A549 (cell line): ENCODE results near the gene IRF4. TPM values are rescaled to one million over a fixed set of nuclear protein-coding genes. Genes with fewer than 3 reads are reported as not detected.

Source experiments
- ATAC-seq, 2 experiments: fragments of 200-7000 bp in 1 of 2; fragments of >200 bp in 1 of 2; cut with Nextera tagmentation in 1 of 2; cut with Tn5 transposase in 1 of 2; 3 replicates each; pipeline versions ENCODE4 v1.8.0 to v1.9.1; 2018 to 2020; ENCODE audit warnings: mild to moderate bottlenecking in 1 of 2, moderate library complexity in 1 of 2
- CTCF ChIA-PET: fragments of 300-600 bp; sonication (Branson Sonifier 250); formaldehyde crosslinking; extraction: SDS; loops from one replicate; lab custom pipeline; 2021; ENCODE audit warnings: antibody characterized with exemption, inconsistent platforms; lab: Yijun Ruan, JAX
- POLR2A ChIA-PET: fragments of 350-600 bp; formaldehyde crosslinking; extraction: SDS; loops from one replicate; lab custom pipeline; 2021; ENCODE audit warnings: antibody characterized with exemption, inconsistent platforms; lab: Yijun Ruan, JAX
- DNase-seq, 2 experiments: peaks; one replicate each; pipeline versions ENCODE4 v3.0.0 to v3.0.0-alpha.2; 2011 to 2016; ENCODE audit warnings: low read depth in 1 of 2, low spot score in 1 of 2
- FAIRE-seq: peaks from 2 replicates; lab custom pipeline; 2011; peaks lifted over from hg19 to GRCh38; lab: Jason Lieb, UNC
- H3K27ac ChIP-seq, 2 experiments: fragments of >200 bp; sonication (Bioruptor Twin); formaldehyde crosslinking; 3 replicates each; pipeline ENCODE4 v1.5.1; 2016 to 2017
- H3K4me1 ChIP-seq: fragments of >200 bp; sonication (Bioruptor Twin); formaldehyde crosslinking; 3 replicates; pipeline ENCODE4 v1.6.1; 2016
- H3K4me2 ChIP-seq: fragments of >200 bp; sonication (Bioruptor Twin); formaldehyde crosslinking; 3 replicates; pipeline ENCODE4 v1.6.1; 2016
- H3K4me3 ChIP-seq: fragments of >200 bp; sonication (Bioruptor Twin); formaldehyde crosslinking; 3 replicates; pipeline ENCODE4 v1.5.1; 2016
- H3K9me3 ChIP-seq: fragments of >200 bp; sonication (Bioruptor Twin); formaldehyde crosslinking; 3 replicates; pipeline ENCODE4 v1.6.1; 2016
- BCL3 ChIP-seq: fragments of >200 bp; sonication (Bioruptor Twin); formaldehyde crosslinking; IDR thresholded peaks from 3 replicates; pipeline ENCODE4 v1.6.1; 2016
- BHLHE40 ChIP-seq: IDR thresholded peaks from 2 replicates; pipeline ENCODE4 v1.6.1; 2012; ENCODE audit warnings: low read depth, low read length, inconsistent platforms
- CBX2 ChIP-seq: fragments of 200-600 bp; sonication (generic); IDR thresholded peaks from 2 replicates; pipeline ENCODE4 v1.6.1; 2016; ENCODE audit warnings: low read depth, mild to moderate bottlenecking, borderline replicate concordance
- CEBPB ChIP-seq, 2 experiments: fragments of >200 bp in 1 of 2; sonication (Bioruptor Twin) in 1 of 2; formaldehyde crosslinking in 1 of 2; IDR thresholded peaks; 2 replicates each; pipeline ENCODE4 v1.6.1; 2012 to 2016
- CHD2 ChIP-seq: fragments of 150-350 bp; IDR thresholded peaks from 2 replicates; pipeline ENCODE4 v1.6.1; 2014; ENCODE audit warnings: low read length; ENCODE audit not compliant: partially characterized antibody
- CTCF ChIP-seq: fragments of >200 bp; sonication (Bioruptor Twin); formaldehyde crosslinking; IDR thresholded peaks from 3 replicates; pipeline ENCODE4 v1.5.1; 2016
- E2F6 ChIP-seq: IDR thresholded peaks from 2 replicates; pipeline ENCODE4 v1.6.1; 2012; ENCODE audit warnings: low read depth, borderline replicate concordance
- EHMT2 ChIP-seq: fragments of 200-600 bp; sonication (generic); IDR thresholded peaks from 2 replicates; pipeline ENCODE4 v1.6.1; 2016; ENCODE audit warnings: antibody characterized with exemption, low read depth, mild to moderate bottlenecking, moderate library complexity
- ESRRA ChIP-seq: fragments of 150-350 bp; IDR thresholded peaks from 2 replicates; pipeline ENCODE4 v1.6.1; 2014; ENCODE audit warnings: mild to moderate bottlenecking, low read length, borderline replicate concordance
- GATA3 ChIP-seq: IDR thresholded peaks from 2 replicates; pipeline ENCODE4 v1.6.1; 2012; ENCODE audit warnings: borderline replicate concordance
- HES2 ChIP-seq: fragments of >200 bp; sonication (Bioruptor Twin); formaldehyde crosslinking; IDR thresholded peaks from 2 replicates; pipeline ENCODE4 v1.6.1; 2016
- HEYL ChIP-seq: fragments of 250-450 bp; sonication (Bioruptor Pico); IDR thresholded peaks from 2 replicates; pipeline ENCODE4 v1.8.0; 2021; ENCODE audit warnings: mild to moderate bottlenecking, moderate library complexity
- HMGXB4 ChIP-seq: fragments of 250-450 bp; sonication (Bioruptor Pico); IDR thresholded peaks from 2 replicates; pipeline ENCODE4 v1.5.0; 2021; ENCODE audit warnings: mild to moderate bottlenecking, moderate library complexity, borderline replicate concordance
- HOXB13 ChIP-seq: fragments of 250-450 bp; sonication (Bioruptor Pico); IDR thresholded peaks from 2 replicates; pipeline ENCODE4 v1.5.0; 2020; ENCODE audit warnings: low read depth, mild to moderate bottlenecking, moderate library complexity
- KDM5A ChIP-seq: fragments of 200-600 bp; sonication (generic); IDR thresholded peaks from 2 replicates; pipeline ENCODE4 v1.6.1; 2016; ENCODE audit warnings: antibody characterized with exemption, mild to moderate bottlenecking
- MAZ ChIP-seq: fragments of 150-350 bp; IDR thresholded peaks from 2 replicates; pipeline ENCODE4 v1.6.1; 2014; ENCODE audit warnings: antibody characterized with exemption, low read depth, low read length, borderline replicate concordance
- PBX3 ChIP-seq: IDR thresholded peaks from 2 replicates; pipeline ENCODE4 v1.6.1; 2012
- POLR2AphosphoS2 ChIP-seq: conservative IDR thresholded peaks from 2 replicates; pipeline ENCODE4 v1.6.1; 2012; ENCODE audit warnings: low read length, improper control_type of control experiment, inconsistent platforms
- RAD21 ChIP-seq, 2 experiments: fragments of >200 bp in 1 of 2; sonication (Bioruptor Twin) in 1 of 2; formaldehyde crosslinking in 1 of 2; IDR thresholded peaks in 1 of 2; conservative IDR thresholded peaks in 1 of 2; 2 replicates in 1 of 2; 3 replicates in 1 of 2; pipeline ENCODE4 v1.6.1; 2012 to 2018; ENCODE audit warnings: inconsistent platforms in 1 of 2
- RNF2 ChIP-seq: fragments of 200-600 bp; sonication (generic); IDR thresholded peaks from 2 replicates; pipeline ENCODE4 v1.6.1; 2016; ENCODE audit warnings: low read depth, mild to moderate bottlenecking, antibody characterized with exemption, moderate library complexity, borderline replicate concordance
- TP53 ChIP-seq: fragments of 250-450 bp; sonication (Bioruptor Pico); IDR thresholded peaks from 2 replicates; pipeline ENCODE4 v1.5.0; 2021; ENCODE audit warnings: mild to moderate bottlenecking, moderate library complexity
- USF2 ChIP-seq: fragments of 450-650 bp; IDR thresholded peaks from 2 replicates; pipeline ENCODE4 v1.6.1; 2014; ENCODE audit warnings: antibody characterized with exemption
- WGBS: methylation state at CpG from one replicate; pipeline ENCODE4 v1.1.6; 2017; ENCODE audit errors: missing lambda C conversion rate; 5-methylcytosine and 5-hydroxymethylcytosine counted together
- polyA plus RNA-seq, 4 experiments: library from polyadenylated mRNA; depleted of rRNA in 3 of 4; stranded (reverse); fragments of >200 nt; fragmentation: RNase III in 1 of 4; extraction: RNeasy Plus Mini Kit Qiagen cat#74134 plus additional on column Dnase treatment in 1 of 4; gene quantifications; 2 replicates in 3 of 4; 3 replicates in 1 of 4; pipeline ENCODE4 v1.2.3, GENCODE V29; 2011 to 2017

IRF4 gene
- polyA plus RNA-seq, 2 of the 4 experiments (the other 2 are of a cell fraction), result 0.03 TPM

GRCh38 chr6:381742-382461 lies 9.7 kb upstream of the IRF4 start:
- H3K4me3 ChIP-seq, result no peak overlapping the region
- ChIA-PET CTCF (no interaction called here), POLR2A (no interaction called here)
- FAIRE-seq (no peak), ATAC-seq (no peak), DNase-seq (no peak)
- TF ChIP-seq CTCF (no peak), POLR2AphosphoS2 (no peak), CEBPB (IDR thresholded peaks at IDR 0.05) (no peak), USF2 (no peak), CBX2 (no peak), KDM5A (no peak), BCL3 (no peak), MAZ (no peak), GATA3 (no peak), HMGXB4 (CRISPR knock-in tag) (no peak), BHLHE40 (no peak)
- H3K9me3 ChIP-seq, result no peaks in the 10 kb centered on the region
- no peak overlapping the region for H3K27ac ChIP-seq
- WGBS, result 78% methylated on average over 15 of the region's 17 CpGs
- no peak overlapping the region for H3K4me2 ChIP-seq
- no peaks in the 10 kb centered on the region for H3K4me1 ChIP-seq

- ATAC-seq (no peak), DNase-seq (no peak), FAIRE-seq (no peak)
- ChIA-PET CTCF (interaction anchor here (0.8 kb wide), 1 partner anchor 11 kb away, joined by 3 read pairs; no protein-coding TSS in a partner anchor), POLR2A (no interaction called here)
- H3K27ac ChIP-seq, result no peak overlapping the region
- H3K4me1 ChIP-seq, result no peaks in the 10 kb centered on the region
- H3K4me3 ChIP-seq, result no peak overlapping the region
- H3K9me3 ChIP-seq, result no peaks in the 10 kb centered on the region
- 68% methylated on average over 16 of the region's 22 CpGs for WGBS
- H3K4me2 ChIP-seq, result no peak overlapping the region
- TF ChIP-seq HES2, result no peak
- TF ChIP-seq KDM5A, result no peak
- no peak for TF ChIP-seq E2F6
- no peak for TF ChIP-seq TP53 (CRISPR knock-in tag)
- TF ChIP-seq HOXB13 (CRISPR knock-in tag), result no peak
- no peak for TF ChIP-seq USF2
- no peak for TF ChIP-seq CHD2
- no peak for TF ChIP-seq HMGXB4 (CRISPR knock-in tag)
- TF ChIP-seq MAZ, result no peak
- no peak for TF ChIP-seq RAD21 (conservative IDR thresholded peaks at IDR 0.05 in 1 of 2, IDR thresholded peaks at IDR 0.05 in 1 of 2)
- no peak for TF ChIP-seq ESRRA
- TF ChIP-seq PBX3, result no peak
- no peak for TF ChIP-seq GATA3
- TF ChIP-seq EHMT2, result no peak
- TF ChIP-seq HEYL, result no peak
- no peak for TF ChIP-seq RNF2
Observed at GRCh38 chr6:382883-383810, 8.4 kb upstream of the IRF4 start.
